HL-60 (cell line): ENCODE results near the gene RBM5.

Experiments
- DNase-seq, 2 experiments: peaks; one replicate each; pipeline ENCODE4 v3.0.0-alpha.2; 2010 to 2020; ENCODE audit warnings: low read depth in 1 of 2, low spot score in 1 of 2
- H3K27ac ChIP-seq: fragments of 250-450 bp; sonication (Bioruptor Pico); replicated peaks from 2 replicates; pipeline ENCODE4 v1.5.1; 2020; ENCODE audit warnings: mild to moderate bottlenecking, moderate library complexity
- H3K27me3 ChIP-seq: fragments of 250-450 bp; sonication (Bioruptor Pico); 2 replicates; pipeline ENCODE4 v1.5.1; 2021; ENCODE audit warnings: mild to moderate bottlenecking, moderate library complexity; ENCODE audit not compliant: insufficient read depth, poor library complexity, severe bottlenecking
- H3K4me3 ChIP-seq: replicated peaks from 2 replicates; pipeline ENCODE4 v1.5.1; 2011; ENCODE audit warnings: mild to moderate bottlenecking, control low read depth, low read length; ENCODE audit not compliant: insufficient read depth
- CTCF ChIP-seq: IDR thresholded peaks from one replicate; pipeline ENCODE4 v1.5.1; 2011; ENCODE audit warnings: low read length, control low read depth, inconsistent platforms; ENCODE audit not compliant: insufficient read depth
- GABPA ChIP-seq: IDR thresholded peaks from 2 replicates; pipeline ENCODE4 v1.6.1; 2012; ENCODE audit warnings: low read depth
- POLR2AphosphoS5 ChIP-seq: IDR thresholded peaks from 2 replicates; pipeline ENCODE4 v1.6.1; 2012; ENCODE audit warnings: low read depth
- REST ChIP-seq: IDR thresholded peaks from 2 replicates; pipeline ENCODE4 v1.6.1; 2012; ENCODE audit warnings: low read depth; ENCODE audit not compliant: insufficient replicate concordance
- SPI1 ChIP-seq: IDR thresholded peaks from 2 replicates; pipeline ENCODE4 v1.6.1; 2012; ENCODE audit warnings: low read depth, mild to moderate bottlenecking, borderline replicate concordance

The RBM5 gene

GRCh38 chr3:50100956-50101845, 12.5 kb downstream of the RBM5 start:
- DNase-seq: no peak
- no peaks in the 10 kb centered on the region for H3K27me3 ChIP-seq

GRCh38 chr3:50102558-50102957, 13.8 kb downstream of the RBM5 start:
- H3K4me3 ChIP-seq: no peak overlapping the region
- no peak; the same call in 1 of the 2 replicates for TF ChIP-seq POLR2AphosphoS5
- no peak for TF ChIP-seq REST
- TF ChIP-seq GABPA: no peak
- TF ChIP-seq CTCF: no peak
- H3K27me3 ChIP-seq: no peaks in the 10 kb centered on the region
- no peak overlapping the region for H3K27ac ChIP-seq
- no peak for DNase-seq

More at GRCh38 chr3:50100956-50101845, 12.5 kb downstream of the RBM5 start:
- TF ChIP-seq SPI1 (no peak), POLR2AphosphoS5 (no peak), GABPA (no peak), CTCF (no peak), REST (no peak)
- no peak overlapping the region for H3K4me3 ChIP-seq
- no peak overlapping the region for H3K27ac ChIP-seq

- Histone ChIP-seq H3K4me3 (no peak overlapping the region), H3K27ac (no peak overlapping the region), H3K27me3 (no peaks in the 10 kb centered on the region)
- no peak for DNase-seq
- TF ChIP-seq GABPA: no peak
- TF ChIP-seq REST: no peak
- no peak for TF ChIP-seq POLR2AphosphoS5
- no peak for TF ChIP-seq CTCF
- no peak for TF ChIP-seq SPI1
Observed at GRCh38 chr3:50111757-50112156, 23.0 kb downstream of the RBM5 start.
